Pancreas (tissue), 10 donors: ENCODE results near the gene ORAI1. TPM values are rescaled to one million over a fixed set of nuclear protein-coding genes. Genes with fewer than 3 reads are reported as not detected.

Experiments
- ATAC-seq, 4 donors: fragments of 200-7000 bp; cut with Tn5 transposase; one replicate each; pipeline versions ENCODE4 v1.8.0 to v1.9.1; 2020; ENCODE audit warnings: mild to moderate bottlenecking in 4 of 4, moderate library complexity in 4 of 4
- DNase-seq, 6 donors: peaks; one replicate each; pipeline ENCODE4 v3.0.0-alpha.2; 2020
- FAIRE-seq: peaks from 2 replicates; lab custom pipeline; 2012; peaks lifted over from hg19 to GRCh38; lab: Jason Lieb, UNC
- H3K27ac ChIP-seq, 4 donors: fragments of 200-600 bp; sonication (generic); 1 replicate in 3 of 4; 2 replicates in 1 of 4; pipeline versions ENCODE4 v1.5.0 to v1.8.0; 2020
- H3K27me3 ChIP-seq, 4 donors: fragments of 200-600 bp; one replicate each; pipeline ENCODE4 v1.8.0; 2021
- H3K36me3 ChIP-seq, 3 donors: fragments of 200-600 bp; sonication (generic) in 1 of 3; one replicate each; pipeline versions ENCODE4 v1.5.0 to v1.8.0; 2020 to 2021
- H3K4me1 ChIP-seq, 3 donors: fragments of 200-600 bp; one replicate each; pipeline ENCODE4 v1.8.0; 2021
- H3K4me3 ChIP-seq, 4 donors: fragments of 200-600 bp; sonication (generic) in 2 of 4; one replicate each; pipeline versions ENCODE4 v1.5.0 to v1.8.0; 2020 to 2021
- H3K9me3 ChIP-seq, 4 donors: fragments of 200-600 bp; one replicate each; pipeline ENCODE4 v1.8.0; 2021
- CTCF ChIP-seq, 4 donors: fragments of 200-600 bp; sonication (generic) in 3 of 4; IDR thresholded peaks; one replicate each; pipeline versions ENCODE4 v1.5.0 to v1.8.0; 2021; ENCODE audit warnings: antibody characterized with exemption in 4 of 4
- WGBS, 2 donors: extraction: QIAGEN DNeasy Blood & Tissue Kit; methylation state at CpG; one replicate each; pipeline ENCODE4 v1.1.7; 2013; 5-methylcytosine and 5-hydroxymethylcytosine counted together
- intact Hi-C, 3 donors: fragments of 100-400 bp; cut with DNase I; formaldehyde crosslinking; loops; one replicate each; pipeline versions ENCODE4 v1.11.1 to v1.14.2; 2022
- polyA plus RNA-seq, 2 donors: library from polyadenylated mRNA; stranded (reverse); fragments of 200-250 nt; gene quantifications; one replicate each; pipeline ENCODE4 v1.2.3, GENCODE V29; 2013
- total RNA-seq, 6 donors: library from RNA; stranded (reverse); fragmentation: NEBNext Ultra II Directional in 4 of 6; extraction: Animal tissue kit (Norgen Biotek cat#: 25700) in 4 of 6; gene quantifications; one replicate each; pipeline versions ENCODE4 v1.2.1 to v1.2.4, GENCODE V29; 2021 to 2023
- donor health status: healthy with polysubstance abuse.
- donor health status: DM: no; HTN: no; CAD: no; lungs with moderate emphysema.
- donor health status: DM: no; HTN: no; CAD: no.
- donor health status: control.
- donor health status: control.
- donor health status: Bipolar disorder and iron deficiency.
- donor health status: DM: yes; HTN: yes; CAD: no.
- donor health status: DM: no; HTN: no; CAD: no.
- donor health status: DM: no; HTN: no; CAD: no.
- donor health status: DM: yes; HTN: yes; CAD: no.

Gene ORAI1
- total and polyA plus RNA-seq, 8 donors, result 2.7 to 11.3 (median 5.1) TPM

GRCh38 chr12:121649322-121649721 lies 23.0 kb downstream of the ORAI1 start:
- Histone ChIP-seq H3K27me3 (no peaks in the 10 kb centered on the region), H3K9me3 (no peaks in the 10 kb centered on the region), H3K36me3 (no peaks in the 10 kb centered on the region), H3K4me1 (no peaks in the 10 kb centered on the region), H3K27ac (no peak overlapping the region), H3K4me3 (no peak overlapping the region)
- no peak for TF ChIP-seq CTCF (IDR thresholded peaks at IDR 0.05)
- FAIRE-seq (no peak), DNase-seq (no peak), ATAC-seq (no peak)
- intact Hi-C loops, result no loop called here
- 83 to 84% methylated on average over 5 of the region's 5 CpGs for WGBS, 2 donors

GRCh38 chr12:121649819-121650353 lies 23.6 kb downstream of the ORAI1 start:
- no peaks in the 10 kb centered on the region for H3K36me3 ChIP-seq
- no peak for FAIRE-seq
- no peak for ATAC-seq
- H3K27me3 ChIP-seq, result no peaks in the 10 kb centered on the region
- no peaks in the 10 kb centered on the region for H3K4me1 ChIP-seq
- no peak for DNase-seq
- no peak overlapping the region for H3K4me3 ChIP-seq
- H3K27ac ChIP-seq, result no peak overlapping the region
- intact Hi-C loops, result no loop called here
- TF ChIP-seq CTCF (IDR thresholded peaks at IDR 0.05), result no peak
- WGBS, 2 donors, result 84 to 90% methylated on average over 8 of the region's 8 CpGs
- H3K9me3 ChIP-seq, result no peaks in the 10 kb centered on the region

GRCh38 chr12:121651320-121651719 lies 25.0 kb downstream of the ORAI1 start:
- no peak overlapping the region for H3K4me3 ChIP-seq
- TF ChIP-seq CTCF (IDR thresholded peaks at IDR 0.05), result no peak
- intact Hi-C loops, result no loop called here
- FAIRE-seq, result no peak
- DNase-seq, result no peak
- H3K27me3 ChIP-seq, result no peaks in the 10 kb centered on the region
- no peaks in the 10 kb centered on the region for H3K36me3 ChIP-seq
- no peaks in the 10 kb centered on the region for H3K4me1 ChIP-seq
- ATAC-seq, result no peak
- no peak overlapping the region for H3K27ac ChIP-seq
- WGBS, 2 donors, result 82 to 89% methylated on average over 8 of the region's 8 CpGs
- H3K9me3 ChIP-seq, result no peaks in the 10 kb centered on the region

GRCh38 chr12:121652767-121653497 lies 26.6 kb downstream of the ORAI1 start:
- intact Hi-C loops, result no loop called here
- WGBS, 2 donors, result 83 to 90% methylated on average over 16 of the region's 16 CpGs
- no peak for TF ChIP-seq CTCF (IDR thresholded peaks at IDR 0.05)
- no peak overlapping the region for H3K27ac ChIP-seq
- H3K4me3 ChIP-seq, result no peak overlapping the region
- DNase-seq (no peak), FAIRE-seq (no peak), ATAC-seq (no peak)
- no peaks in the 10 kb centered on the region for H3K27me3 ChIP-seq
- H3K4me1 ChIP-seq, result no peaks in the 10 kb centered on the region
- no peaks in the 10 kb centered on the region for H3K9me3 ChIP-seq
- no peaks in the 10 kb centered on the region for H3K36me3 ChIP-seq

GRCh38 chr12:121653999-121654398 lies 27.7 kb downstream of the ORAI1 start:
- intact Hi-C loops, result no loop called here
- no peak for DNase-seq
- no peak for FAIRE-seq
- H3K36me3 ChIP-seq, result no peaks in the 10 kb centered on the region
- H3K4me3 ChIP-seq, result no peak overlapping the region
- no peak for ATAC-seq
- 58 to 63% methylated on average over 18 of the region's 18 CpGs for WGBS, 2 donors
- no peak for TF ChIP-seq CTCF (IDR thresholded peaks at IDR 0.05)
- no peaks in the 10 kb centered on the region for H3K9me3 ChIP-seq
- H3K4me1 ChIP-seq, result no peaks in the 10 kb centered on the region
- H3K27ac ChIP-seq, result no peak overlapping the region
- no peaks in the 10 kb centered on the region for H3K27me3 ChIP-seq
